Measurements from ENCODE around the gene MYL12B. TPM values are rescaled to one million over a fixed set of nuclear protein-coding genes. Genes with fewer than 3 reads are reported as not detected.

MYL12B gene
- total RNA-seq, 1 donor from 2014 or later: 433 TPM

GRCh38 chr18:3251963-3252277, 10.0 kb upstream of the MYL12B start:
- Histone ChIP-seq H3K4me3 (ENCODE audit: insufficient read depth, low read depth, low read length) (peak overlapping the region; percentile 27), H3K4me1 (ENCODE audit: insufficient read depth, low read length) (peaks cover 40% of the 10 kb centered on the region), H3K4me2 (ENCODE audit: low read length) (peak overlapping the region; percentile 88), H3K27ac (ENCODE audit: low read depth, low read length) (peak overlapping the region; percentile 94), H3K79me2 (ENCODE audit: insufficient read depth, low read length) (peaks cover 90% of the 10 kb centered on the region), H3K9ac (ENCODE audit: low read length) (peak overlapping the region; percentile 48), H3K9me3 (ENCODE audit: insufficient read depth, low read depth, low read length) (no peaks in the 10 kb centered on the region), H4K20me1 (ENCODE audit: insufficient read depth, low read length) (peaks cover 61% of the 10 kb centered on the region), H3K36me3 (ENCODE audit: insufficient read depth, low read length) (peaks cover 48% of the 10 kb centered on the region), H2AFZ (ENCODE audit: low read depth, low read length) (no peak overlapping the region), H3K27me3 (ENCODE audit: insufficient read depth, low read length) (no peaks in the 10 kb centered on the region)
- peaks cover 52% of the 10 kb centered on the region for H3K4me1 Mint-ChIP-seq (ENCODE audit: low read depth, unreplicated experiment)
- H3K27ac Mint-ChIP-seq (ENCODE audit: unreplicated experiment): peak overlapping the region; percentile 82
- H3K4me3 Mint-ChIP-seq (ENCODE audit: unreplicated experiment): peak overlapping the region; percentile 74
- TF ChIP-seq EZH2 (IDR thresholded peaks at IDR 0.05; ENCODE audit: insufficient read depth, low read length): no peak
- no peak for TF ChIP-seq CTCF (IDR thresholded peaks at IDR 0.05; ENCODE audit: insufficient read depth, low read depth, low read length)
- DNase-seq (ENCODE audit: low read depth) (peak; percentile 60), FAIRE-seq (peak; percentile 37)
- no peaks in the 10 kb centered on the region for H3K27me3 Mint-ChIP-seq (ENCODE audit: low read depth, unreplicated experiment)
- peaks cover 8% of the 10 kb centered on the region for H3K36me3 Mint-ChIP-seq (ENCODE audit: low read depth, unreplicated experiment)
- H3K9me3 Mint-ChIP-seq (ENCODE audit: unreplicated experiment): no peaks in the 10 kb centered on the region

GRCh38 chr18:3252843-3253242, 9.1 kb upstream of the MYL12B start:
- FAIRE-seq: no peak
- Histone ChIP-seq H3K9ac (ENCODE audit: low read length) (no peak overlapping the region), H3K36me3 (ENCODE audit: insufficient read depth, low read length) (peaks cover 57% of the 10 kb centered on the region), H2AFZ (ENCODE audit: low read depth, low read length) (no peak overlapping the region), H3K27ac (ENCODE audit: low read depth, low read length) (peak overlapping the region; percentile 94), H3K4me2 (ENCODE audit: low read length) (peak overlapping the region; percentile 88), H3K79me2 (ENCODE audit: insufficient read depth, low read length) (peaks cover 94% of the 10 kb centered on the region), H3K4me1 (ENCODE audit: insufficient read depth, low read length) (peaks cover 48% of the 10 kb centered on the region), H3K27me3 (ENCODE audit: insufficient read depth, low read length) (no peaks in the 10 kb centered on the region), H3K9me3 (ENCODE audit: insufficient read depth, low read depth, low read length) (no peaks in the 10 kb centered on the region), H4K20me1 (ENCODE audit: insufficient read depth, low read length) (peaks cover 69% of the 10 kb centered on the region), H3K4me3 (ENCODE audit: insufficient read depth, low read depth, low read length) (no peak overlapping the region)
- peak overlapping the region; percentile 47 for H3K4me3 Mint-ChIP-seq (ENCODE audit: unreplicated experiment)
- peak overlapping the region; percentile 14 for H3K27ac Mint-ChIP-seq (ENCODE audit: unreplicated experiment)
- no peak for DNase-seq (ENCODE audit: low read depth)
- H3K27me3 Mint-ChIP-seq (ENCODE audit: low read depth, unreplicated experiment): no peaks in the 10 kb centered on the region
- TF ChIP-seq CTCF (IDR thresholded peaks at IDR 0.05; ENCODE audit: insufficient read depth, low read depth, low read length): no peak
- TF ChIP-seq EZH2 (IDR thresholded peaks at IDR 0.05; ENCODE audit: insufficient read depth, low read length): no peak
- peaks cover 10% of the 10 kb centered on the region for H3K36me3 Mint-ChIP-seq (ENCODE audit: low read depth, unreplicated experiment)
- peaks cover 61% of the 10 kb centered on the region for H3K4me1 Mint-ChIP-seq (ENCODE audit: low read depth, unreplicated experiment)
- no peaks in the 10 kb centered on the region for H3K9me3 Mint-ChIP-seq (ENCODE audit: unreplicated experiment)

GRCh38 chr18:3254725-3255124, 7.2 kb upstream of the MYL12B start:
- Histone ChIP-seq H3K27ac (ENCODE audit: low read depth, low read length) (peak overlapping the region; percentile 20), H3K4me3 (ENCODE audit: insufficient read depth, low read depth, low read length) (no peak overlapping the region), H3K4me2 (ENCODE audit: low read length) (peak overlapping the region; percentile 43), H4K20me1 (ENCODE audit: insufficient read depth, low read length) (peaks cover 61% of the 10 kb centered on the region), H3K36me3 (ENCODE audit: insufficient read depth, low read length) (peaks cover 69% of the 10 kb centered on the region), H3K9ac (ENCODE audit: low read length) (peak overlapping the region; percentile 37), H3K4me1 (ENCODE audit: insufficient read depth, low read length) (peaks cover 48% of the 10 kb centered on the region), H3K79me2 (ENCODE audit: insufficient read depth, low read length) (peaks cover 93% of the 10 kb centered on the region), H2AFZ (ENCODE audit: low read depth, low read length) (no peak overlapping the region), H3K27me3 (ENCODE audit: insufficient read depth, low read length) (no peaks in the 10 kb centered on the region), H3K9me3 (ENCODE audit: insufficient read depth, low read depth, low read length) (no peaks in the 10 kb centered on the region)
- no peak for FAIRE-seq
- no peak for TF ChIP-seq EZH2 (IDR thresholded peaks at IDR 0.05; ENCODE audit: insufficient read depth, low read length)
- no peak for TF ChIP-seq CTCF (IDR thresholded peaks at IDR 0.05; ENCODE audit: insufficient read depth, low read depth, low read length)
- Mint-ChIP-seq H3K9me3 (ENCODE audit: unreplicated experiment) (no peaks in the 10 kb centered on the region), H3K27ac (ENCODE audit: unreplicated experiment) (peak overlapping the region; percentile 47), H3K4me3 (ENCODE audit: unreplicated experiment) (no peak overlapping the region), H3K27me3 (ENCODE audit: low read depth, unreplicated experiment) (no peaks in the 10 kb centered on the region), H3K4me1 (ENCODE audit: low read depth, unreplicated experiment) (peaks cover 67% of the 10 kb centered on the region), H3K36me3 (ENCODE audit: low read depth, unreplicated experiment) (peaks cover 11% of the 10 kb centered on the region)
- DNase-seq (ENCODE audit: low read depth): no peak

Measured in astrocyte (in vitro differentiated cells and primary cell).